Sigmoid colon (tissue), 7 donors: ENCODE measurements around the gene LAPTM5. TPM values are rescaled to one million over a fixed set of nuclear protein-coding genes. Genes with fewer than 3 reads are reported as not detected.
A peak's percentile ranks its signal among the peaks of the same experiment; 100 is the strongest.

Experiments used
- DNase-seq: peaks from one replicate; pipeline ENCODE4 v3.0.0-alpha.2; 2019
- H3K27ac ChIP-seq, 4 donors: fragments of 200-600 bp; sonication (generic); one replicate each; pipeline ENCODE4 v1.5.1; 2016 to 2019; ENCODE audit warnings: mild to moderate bottlenecking in 1 of 4
- H3K27me3 ChIP-seq, 3 donors: fragments of 200-600 bp; sonication (generic); one replicate each; pipeline ENCODE4 v1.5.1; 2019; ENCODE audit warnings: mild to moderate bottlenecking in 1 of 3
- H3K36me3 ChIP-seq, 4 donors: fragments of 200-600 bp; sonication (generic); one replicate each; pipeline ENCODE4 v1.5.1; 2016 to 2019
- H3K4me1 ChIP-seq, 4 donors: fragments of 200-600 bp; sonication (generic); one replicate each; pipeline ENCODE4 v1.5.1; 2017 to 2019
- H3K4me3 ChIP-seq, 4 donors: fragments of 200-600 bp; sonication (generic); one replicate each; pipeline ENCODE4 v1.5.1; 2017 to 2019; ENCODE audit warnings: mild to moderate bottlenecking in 2 of 4, moderate library complexity in 1 of 4
- H3K9me3 ChIP-seq, 4 donors: fragments of 200-600 bp in 3 of 4; sonication (generic) in 3 of 4; one replicate each; pipeline versions ENCODE4 v1.5.1 to v1.6.1; 2013 to 2019
- EP300 ChIP-seq, 4 donors: sonication (generic); formaldehyde crosslinking; IDR thresholded peaks; one replicate each; pipeline ENCODE4 v1.6.1; 2017; ENCODE audit warnings: antibody characterized with exemption in 4 of 4
- POLR2A ChIP-seq, 2 donors: fragments of 450-650 bp; IDR thresholded peaks; one replicate each; pipeline ENCODE4 v1.6.1; 2016; ENCODE audit warnings: antibody characterized with exemption in 2 of 2, mild to moderate bottlenecking in 2 of 2, moderate library complexity in 2 of 2
- POLR2AphosphoS5 ChIP-seq, 4 donors: sonication (generic); formaldehyde crosslinking; IDR thresholded peaks; one replicate each; pipeline ENCODE4 v1.6.1; 2017; ENCODE audit warnings: antibody characterized with exemption in 4 of 4
- WGBS, 2 donors: extraction: QIAGEN DNeasy Blood & Tissue Kit; methylation state at CpG; one replicate each; pipeline ENCODE4 v1.1.7; 2013; 5-methylcytosine and 5-hydroxymethylcytosine counted together
- intact Hi-C: fragments of 100-400 bp; cut with DNase I; formaldehyde crosslinking; loops from one replicate; pipeline ENCODE4 v1.15.1; 2023
- polyA plus RNA-seq, 3 donors: library from polyadenylated mRNA; stranded (reverse); fragments of 200-250 nt; gene quantifications; one replicate each; pipeline ENCODE4 v1.2.3, GENCODE V29; 2013
- total RNA-seq, 4 donors: library from RNA; depleted of rRNA; stranded (reverse); fragments of >200 nt; gene quantifications; one replicate each; pipeline ENCODE4 v1.1.0, GENCODE V29; 2016
- TF ChIP-seq, protein P1 (sequence below), 4 experiments: fragments of 450-650 bp in 3 of 4; fragments of 200-600 bp in 1 of 4; IDR thresholded peaks; one replicate each; pipeline ENCODE4 v1.5.1; 2016 to 2019; ENCODE audit warnings: antibody characterized with exemption in 4 of 4, mild to moderate bottlenecking in 3 of 4, moderate library complexity in 2 of 4
- donor health status: healthy with polysubstance abuse.
- donor health status: Bipolar disorder and iron deficiency.
- donor health status: healthy.

Gene LAPTM5, protein sequence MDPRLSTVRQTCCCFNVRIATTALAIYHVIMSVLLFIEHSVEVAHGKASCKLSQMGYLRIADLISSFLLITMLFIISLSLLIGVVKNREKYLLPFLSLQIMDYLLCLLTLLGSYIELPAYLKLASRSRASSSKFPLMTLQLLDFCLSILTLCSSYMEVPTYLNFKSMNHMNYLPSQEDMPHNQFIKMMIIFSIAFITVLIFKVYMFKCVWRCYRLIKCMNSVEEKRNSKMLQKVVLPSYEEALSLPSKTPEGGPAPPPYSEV
- total RNA-seq (10 to 100 TPM; 30.2 to 49.6 (median 42.8) TPM), polyA plus RNA-seq (100 to 1,000 TPM in 2 of 3 donors, 10 to 100 TPM in 1; 35.4 to 219 (median 132) TPM)

DNA sequence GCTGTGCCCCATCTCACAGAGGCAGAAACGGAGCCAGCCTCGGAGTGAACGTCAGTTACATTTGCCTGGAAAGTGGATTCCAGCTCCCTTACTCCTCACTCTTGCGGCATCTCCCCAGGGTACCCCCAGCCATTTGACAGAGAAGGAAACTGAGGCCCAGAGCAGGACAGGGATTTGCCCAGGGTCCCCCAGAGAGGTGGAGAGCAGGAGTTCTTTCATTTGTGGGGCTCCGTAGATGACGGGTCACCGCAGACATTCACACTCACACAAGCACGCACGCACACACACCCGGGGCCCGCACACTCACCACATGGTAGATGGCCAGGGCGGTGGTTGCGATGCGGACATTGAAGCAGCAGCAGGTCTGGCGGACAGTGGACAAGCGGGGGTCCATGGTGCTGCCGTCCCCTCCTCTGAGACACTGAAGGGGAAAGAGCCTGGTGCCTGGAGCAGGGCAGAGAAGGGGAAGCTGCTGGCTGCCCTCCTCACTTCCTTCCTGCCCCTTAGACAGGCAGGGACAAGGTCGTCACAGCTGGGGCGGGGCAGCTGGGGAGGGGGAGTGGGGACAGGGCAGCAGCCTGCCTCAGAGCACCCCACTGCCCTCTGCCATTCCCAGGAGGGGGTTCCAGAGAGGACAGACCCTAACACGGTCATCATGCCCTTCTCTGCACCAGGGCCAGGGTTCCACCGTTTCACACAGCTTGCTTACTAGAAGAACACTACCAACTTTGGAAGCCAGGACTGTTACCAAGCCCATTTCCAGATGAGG lies at the start of gene LAPTM5:
TSS of gene LAPTM5 (minus strand) at position 423 of the 769 bp plus-strand sequence. CDS start at position 394, 29 bp downstream.
- 41 to 76% methylated on average over 21 of the region's 21 CpGs for WGBS, 2 donors
- intact Hi-C loops, result no loop called here
- Histone ChIP-seq H3K27ac (peak within 1 kb of the TSS; percentile 61 to 74 (median 66)), H3K9me3 (no peaks in the 10 kb centered on the region), H3K4me1 (peaks cover 0 to 22% (median 17%) of the 10 kb centered on the region in 4 donors), H3K4me3 (peak within 1 kb of the TSS; percentile 8 to 44 (median 28)), H3K36me3 (no peaks in the 10 kb centered on the region), H3K27me3 (no peaks in the 10 kb centered on the region)
- peak; percentile 24 to 81 (median 62) for TF ChIP-seq POLR2AphosphoS5 (IDR thresholded peaks at IDR 0.05)
- no peak for TF ChIP-seq EP300 (IDR thresholded peaks at IDR 0.05)
- TF ChIP-seq, protein P1, sequence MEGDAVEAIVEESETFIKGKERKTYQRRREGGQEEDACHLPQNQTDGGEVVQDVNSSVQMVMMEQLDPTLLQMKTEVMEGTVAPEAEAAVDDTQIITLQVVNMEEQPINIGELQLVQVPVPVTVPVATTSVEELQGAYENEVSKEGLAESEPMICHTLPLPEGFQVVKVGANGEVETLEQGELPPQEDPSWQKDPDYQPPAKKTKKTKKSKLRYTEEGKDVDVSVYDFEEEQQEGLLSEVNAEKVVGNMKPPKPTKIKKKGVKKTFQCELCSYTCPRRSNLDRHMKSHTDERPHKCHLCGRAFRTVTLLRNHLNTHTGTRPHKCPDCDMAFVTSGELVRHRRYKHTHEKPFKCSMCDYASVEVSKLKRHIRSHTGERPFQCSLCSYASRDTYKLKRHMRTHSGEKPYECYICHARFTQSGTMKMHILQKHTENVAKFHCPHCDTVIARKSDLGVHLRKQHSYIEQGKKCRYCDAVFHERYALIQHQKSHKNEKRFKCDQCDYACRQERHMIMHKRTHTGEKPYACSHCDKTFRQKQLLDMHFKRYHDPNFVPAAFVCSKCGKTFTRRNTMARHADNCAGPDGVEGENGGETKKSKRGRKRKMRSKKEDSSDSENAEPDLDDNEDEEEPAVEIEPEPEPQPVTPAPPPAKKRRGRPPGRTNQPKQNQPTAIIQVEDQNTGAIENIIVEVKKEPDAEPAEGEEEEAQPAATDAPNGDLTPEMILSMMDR (IDR thresholded peaks at IDR 0.05), result no peak
- TF ChIP-seq POLR2A (IDR thresholded peaks at IDR 0.05), result peak in 1 of 2 donors; percentile 18
- DNase-seq, result peak; percentile 80

DNA sequence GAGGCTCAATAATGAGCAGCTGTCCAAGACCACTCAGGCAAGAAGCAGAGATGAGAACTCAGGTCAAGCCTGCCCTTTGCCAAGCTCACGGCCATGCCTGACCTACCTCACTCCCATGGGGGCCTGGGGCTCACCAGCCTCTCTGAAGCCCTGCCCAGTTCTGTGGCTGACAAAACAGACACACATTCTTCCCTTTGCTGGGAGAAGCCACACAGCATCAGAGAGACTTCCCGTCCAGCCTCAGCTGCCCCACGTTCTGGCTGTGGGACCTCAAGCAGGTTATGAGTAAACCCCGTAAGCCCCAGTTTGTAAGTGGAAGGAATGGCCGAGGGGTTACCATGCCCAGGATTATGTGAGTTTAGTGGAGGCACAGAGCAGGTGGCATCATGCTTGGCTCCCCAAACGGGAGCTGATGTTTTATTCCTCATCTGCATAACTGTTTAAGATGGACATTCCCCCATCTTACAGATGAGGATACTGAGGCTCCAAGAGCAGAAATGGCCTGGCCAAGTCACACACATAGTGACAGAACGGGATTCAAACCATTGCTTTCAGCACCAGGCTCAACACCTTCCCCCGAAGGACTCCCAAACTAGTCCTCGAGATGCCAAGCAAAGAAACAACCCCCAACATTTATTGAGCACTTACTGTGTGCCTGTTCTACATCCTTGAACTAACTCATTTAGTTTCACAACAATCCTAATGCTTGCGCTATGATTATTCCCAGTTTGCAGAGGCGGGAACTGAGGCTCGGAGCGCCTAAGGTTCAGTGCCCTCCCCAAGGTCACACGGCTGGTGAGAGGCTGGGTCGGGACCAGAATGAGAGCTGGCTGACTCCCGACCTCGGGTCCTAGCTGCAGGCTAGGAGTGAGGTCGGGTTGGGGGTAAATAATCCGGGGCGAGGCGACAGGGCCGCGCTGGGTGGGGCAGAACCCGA lies 49.1 kb upstream of the LAPTM5 start:
- Histone ChIP-seq H3K27me3 (no peaks in the 10 kb centered on the region), H3K9me3 (no peaks in the 10 kb centered on the region), H3K27ac (peak overlapping the region in 3 of 4 donors; percentile 76 to 97 (median 82)), H3K4me3 (no peak overlapping the region), H3K36me3 (no peaks in the 10 kb centered on the region), H3K4me1 (peaks cover 0 to 53% (median 43%) of the 10 kb centered on the region in 4 donors)
- intact Hi-C loops, result no loop called here
- WGBS, 2 donors, result 51 to 65% methylated on average over 24 of the region's 24 CpGs
- no peak for TF ChIP-seq EP300 (IDR thresholded peaks at IDR 0.05)
- no peak for DNase-seq

DNA sequence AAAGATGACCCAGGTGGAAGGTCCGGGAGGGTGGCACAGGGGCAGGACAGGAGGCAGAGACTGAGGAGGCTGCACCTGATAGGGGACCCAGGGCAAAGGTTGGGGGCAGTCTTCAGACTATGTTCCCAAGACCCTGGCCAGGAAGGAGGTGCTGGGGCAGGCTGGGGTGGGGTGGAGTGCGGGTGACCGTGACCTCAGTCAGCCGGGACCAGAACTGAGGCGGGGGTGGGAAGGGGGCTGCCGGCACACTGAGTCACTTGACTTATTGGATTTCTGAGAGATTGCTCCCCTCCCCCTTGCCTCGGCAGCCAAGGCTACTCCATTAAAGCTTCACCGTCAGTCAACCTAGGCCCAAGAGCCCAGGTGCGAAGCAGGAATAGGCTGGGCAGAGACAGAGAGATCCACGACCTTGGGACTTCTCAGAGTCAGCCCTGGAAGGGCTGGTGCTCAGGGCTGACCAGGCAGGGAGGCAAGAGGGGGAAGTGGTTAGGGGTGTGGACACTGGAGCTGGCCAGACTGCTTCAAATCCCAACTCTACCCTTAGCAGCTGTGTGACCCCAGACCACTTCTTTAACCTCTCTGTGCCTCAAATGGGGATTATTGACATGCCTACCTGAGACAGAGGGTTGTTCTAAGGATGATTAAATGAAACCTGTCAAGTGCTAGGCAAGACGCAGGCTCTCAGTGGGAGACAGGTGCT lies 47.9 kb upstream of the LAPTM5 start:
- Histone ChIP-seq H3K27me3 (no peaks in the 10 kb centered on the region), H3K36me3 (no peaks in the 10 kb centered on the region), H3K9me3 (no peaks in the 10 kb centered on the region), H3K27ac (peak overlapping the region in 3 of 4 donors; percentile 76 to 97 (median 82)), H3K4me3 (no peak overlapping the region), H3K4me1 (peaks cover 0 to 46% (median 43%) of the 10 kb centered on the region in 4 donors)
- TF ChIP-seq, protein P1 (IDR thresholded peaks at IDR 0.05), result no peak
- TF ChIP-seq EP300 (IDR thresholded peaks at IDR 0.05) (no peak), POLR2A (IDR thresholded peaks at IDR 0.05) (no peak), POLR2AphosphoS5 (IDR thresholded peaks at IDR 0.05) (no peak)
- DNase-seq, result no peak
- intact Hi-C loops, result no loop called here
- WGBS, 2 donors, result 57 to 59% methylated on average over 11 of the region's 11 CpGs

DNA sequence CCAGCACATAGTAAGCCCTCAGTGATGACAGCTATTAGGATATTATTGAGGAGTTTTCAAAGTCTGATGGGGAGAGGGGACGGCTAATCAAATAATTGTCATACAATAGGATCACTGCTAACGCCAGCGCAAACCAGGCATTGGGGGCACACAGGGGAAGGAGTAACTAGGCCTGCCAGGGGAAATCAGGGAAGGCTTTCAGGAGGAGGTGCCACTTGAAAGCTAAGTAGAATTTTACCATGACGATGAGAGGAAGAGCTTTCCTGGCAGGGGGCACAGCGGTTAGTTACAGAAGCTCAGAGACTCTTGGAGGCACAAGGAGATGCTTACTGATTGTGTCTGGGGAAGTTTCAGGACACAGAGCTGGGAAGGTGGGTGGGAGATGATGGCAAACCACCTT lies 47.2 kb upstream of the LAPTM5 start:
- no peaks in the 10 kb centered on the region for H3K27me3 ChIP-seq
- no peak overlapping the region for H3K4me3 ChIP-seq
- no peak for DNase-seq
- intact Hi-C loops, result loop anchor here (5.0 kb wide), 1 partner anchor 52 kb away; no protein-coding TSS in a partner anchor
- no peaks in the 10 kb centered on the region for H3K36me3 ChIP-seq
- no peak for TF ChIP-seq EP300 (IDR thresholded peaks at IDR 0.05)
- TF ChIP-seq POLR2A (IDR thresholded peaks at IDR 0.05), result no peak
- peak overlapping the region in 3 of 4 donors; percentile 76 to 97 (median 82) for H3K27ac ChIP-seq
- H3K4me1 ChIP-seq, result peaks cover 0 to 45% (median 37%) of the 10 kb centered on the region in 4 donors
- no peaks in the 10 kb centered on the region for H3K9me3 ChIP-seq
- WGBS, 2 donors, result 66 to 69% methylated on average over 5 of the region's 5 CpGs

DNA sequence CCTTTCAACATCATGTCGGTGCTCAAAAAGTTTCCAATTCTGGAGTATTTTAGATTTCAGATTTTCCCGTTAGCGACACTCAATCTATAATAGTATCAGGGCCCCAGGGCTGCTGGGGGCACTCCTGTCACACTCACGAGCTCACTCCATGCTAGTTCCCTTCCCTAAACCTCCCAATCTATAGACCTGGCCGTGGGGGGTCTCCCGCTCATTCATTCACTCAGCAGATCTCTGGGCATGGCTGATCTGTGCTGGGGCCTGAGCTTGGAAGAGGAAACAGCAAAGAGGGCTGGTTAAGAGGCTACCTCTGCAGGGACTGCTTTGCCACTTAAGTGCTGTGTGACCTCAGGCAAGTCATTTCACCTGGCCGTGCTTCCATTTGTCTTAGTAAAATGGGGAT lies 46.8 kb upstream of the LAPTM5 start:
- Histone ChIP-seq H3K36me3 (no peaks in the 10 kb centered on the region), H3K4me1 (peaks cover 0 to 42% (median 33%) of the 10 kb centered on the region in 4 donors), H3K4me3 (no peak overlapping the region), H3K27me3 (no peaks in the 10 kb centered on the region), H3K27ac (peak overlapping the region in 2 of 4 donors; percentile 82 to 97), H3K9me3 (no peaks in the 10 kb centered on the region)
- intact Hi-C loops, result loop anchor here (5.0 kb wide), 1 partner anchor 53 kb away; no protein-coding TSS in a partner anchor
- WGBS, 2 donors, result 88 to 89% methylated on average over 7 of the region's 7 CpGs
- no peak for DNase-seq
- TF ChIP-seq POLR2AphosphoS5 (IDR thresholded peaks at IDR 0.05), result no peak
- no peak for TF ChIP-seq POLR2A (IDR thresholded peaks at IDR 0.05)
- no peak for TF ChIP-seq EP300 (IDR thresholded peaks at IDR 0.05)
- TF ChIP-seq, protein P1 (IDR thresholded peaks at IDR 0.05), result no peak
